ENCODE measurements around the gene ANKS1A. TPM values are rescaled to one million over a fixed set of nuclear protein-coding genes. Genes with fewer than 3 reads are reported as not detected.
A peak's percentile ranks its signal among the peaks of the same experiment; 100 is the strongest.

Gene ANKS1A
- polyA plus RNA-seq, 1 of the 3 experiments (the other 2 are of a cell fraction) = 7.6 TPM

DNA sequence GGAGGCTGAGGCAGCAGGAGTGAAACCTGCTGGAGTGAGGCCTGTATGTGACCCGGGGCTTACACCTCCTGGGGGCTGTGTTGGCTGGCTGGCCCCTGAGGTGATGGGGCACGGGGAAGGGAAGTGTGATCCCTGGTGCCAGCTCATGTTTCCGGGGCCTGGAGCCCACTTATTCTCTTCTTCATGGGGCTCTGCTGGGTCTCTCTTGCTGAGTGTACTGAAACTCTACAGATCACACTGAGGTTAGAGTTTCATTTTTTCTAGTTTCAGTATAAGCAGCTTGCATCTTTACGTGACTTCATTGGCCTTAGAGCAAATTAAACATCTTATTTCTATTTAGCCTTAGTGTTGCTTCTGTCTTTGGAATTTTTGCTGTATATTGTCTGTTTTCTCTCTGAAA lies 96.2 kb downstream of the ANKS1A start (continued):
- TF ChIP-seq SMC3 (IDR thresholded peaks at IDR 0.05; ENCODE audit: low read depth, low read length) (no peak), FOXM1 (IDR thresholded peaks at IDR 0.05; ENCODE audit: low read depth) (no peak), MEF2A (IDR thresholded peaks at IDR 0.05; ENCODE audit: borderline replicate concordance, low read depth) (no peak), GATA2 (CRISPR knock-in tag; IDR thresholded peaks at IDR 0.05) (no peak), GABPA (IDR thresholded peaks at IDR 0.05; ENCODE audit: low read depth) (no peak), FOSL2 (IDR thresholded peaks at IDR 0.05; ENCODE audit: borderline replicate concordance, low read depth) (no peak), RXRA (IDR thresholded peaks at IDR 0.05; ENCODE audit: borderline replicate concordance, low read depth) (no peak)
- TF ChIP-seq, protein P1, sequence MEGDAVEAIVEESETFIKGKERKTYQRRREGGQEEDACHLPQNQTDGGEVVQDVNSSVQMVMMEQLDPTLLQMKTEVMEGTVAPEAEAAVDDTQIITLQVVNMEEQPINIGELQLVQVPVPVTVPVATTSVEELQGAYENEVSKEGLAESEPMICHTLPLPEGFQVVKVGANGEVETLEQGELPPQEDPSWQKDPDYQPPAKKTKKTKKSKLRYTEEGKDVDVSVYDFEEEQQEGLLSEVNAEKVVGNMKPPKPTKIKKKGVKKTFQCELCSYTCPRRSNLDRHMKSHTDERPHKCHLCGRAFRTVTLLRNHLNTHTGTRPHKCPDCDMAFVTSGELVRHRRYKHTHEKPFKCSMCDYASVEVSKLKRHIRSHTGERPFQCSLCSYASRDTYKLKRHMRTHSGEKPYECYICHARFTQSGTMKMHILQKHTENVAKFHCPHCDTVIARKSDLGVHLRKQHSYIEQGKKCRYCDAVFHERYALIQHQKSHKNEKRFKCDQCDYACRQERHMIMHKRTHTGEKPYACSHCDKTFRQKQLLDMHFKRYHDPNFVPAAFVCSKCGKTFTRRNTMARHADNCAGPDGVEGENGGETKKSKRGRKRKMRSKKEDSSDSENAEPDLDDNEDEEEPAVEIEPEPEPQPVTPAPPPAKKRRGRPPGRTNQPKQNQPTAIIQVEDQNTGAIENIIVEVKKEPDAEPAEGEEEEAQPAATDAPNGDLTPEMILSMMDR (IDR thresholded peaks at IDR 0.05) = no peak

DNA sequence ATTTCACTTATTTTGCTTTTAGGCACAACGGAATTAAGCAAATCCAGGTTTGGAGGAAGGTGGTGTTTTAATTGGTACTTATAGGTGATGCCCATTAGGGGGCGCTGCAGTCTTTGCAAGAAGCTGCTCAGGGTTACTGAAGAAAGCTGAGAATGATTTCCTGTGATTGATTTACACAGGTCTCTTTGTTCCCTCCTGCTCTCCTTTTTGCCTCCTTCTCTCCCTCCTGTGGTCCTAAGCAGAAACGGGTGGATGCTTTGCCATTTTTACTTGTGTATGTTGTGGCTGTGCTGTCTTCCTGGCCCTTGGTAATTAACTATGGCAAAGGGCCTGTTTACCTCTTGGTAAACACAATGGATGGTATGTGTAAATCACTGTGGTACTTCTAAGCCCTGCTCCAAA lies 97.8 kb downstream of the ANKS1A start:
- TF ChIP-seq, protein P2, sequence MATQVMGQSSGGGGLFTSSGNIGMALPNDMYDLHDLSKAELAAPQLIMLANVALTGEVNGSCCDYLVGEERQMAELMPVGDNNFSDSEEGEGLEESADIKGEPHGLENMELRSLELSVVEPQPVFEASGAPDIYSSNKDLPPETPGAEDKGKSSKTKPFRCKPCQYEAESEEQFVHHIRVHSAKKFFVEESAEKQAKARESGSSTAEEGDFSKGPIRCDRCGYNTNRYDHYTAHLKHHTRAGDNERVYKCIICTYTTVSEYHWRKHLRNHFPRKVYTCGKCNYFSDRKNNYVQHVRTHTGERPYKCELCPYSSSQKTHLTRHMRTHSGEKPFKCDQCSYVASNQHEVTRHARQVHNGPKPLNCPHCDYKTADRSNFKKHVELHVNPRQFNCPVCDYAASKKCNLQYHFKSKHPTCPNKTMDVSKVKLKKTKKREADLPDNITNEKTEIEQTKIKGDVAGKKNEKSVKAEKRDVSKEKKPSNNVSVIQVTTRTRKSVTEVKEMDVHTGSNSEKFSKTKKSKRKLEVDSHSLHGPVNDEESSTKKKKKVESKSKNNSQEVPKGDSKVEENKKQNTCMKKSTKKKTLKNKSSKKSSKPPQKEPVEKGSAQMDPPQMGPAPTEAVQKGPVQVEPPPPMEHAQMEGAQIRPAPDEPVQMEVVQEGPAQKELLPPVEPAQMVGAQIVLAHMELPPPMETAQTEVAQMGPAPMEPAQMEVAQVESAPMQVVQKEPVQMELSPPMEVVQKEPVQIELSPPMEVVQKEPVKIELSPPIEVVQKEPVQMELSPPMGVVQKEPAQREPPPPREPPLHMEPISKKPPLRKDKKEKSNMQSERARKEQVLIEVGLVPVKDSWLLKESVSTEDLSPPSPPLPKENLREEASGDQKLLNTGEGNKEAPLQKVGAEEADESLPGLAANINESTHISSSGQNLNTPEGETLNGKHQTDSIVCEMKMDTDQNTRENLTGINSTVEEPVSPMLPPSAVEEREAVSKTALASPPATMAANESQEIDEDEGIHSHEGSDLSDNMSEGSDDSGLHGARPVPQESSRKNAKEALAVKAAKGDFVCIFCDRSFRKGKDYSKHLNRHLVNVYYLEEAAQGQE (IDR thresholded peaks at IDR 0.05; ENCODE audit: low read depth, low read length) = no peak
- TF ChIP-seq MXI1 (IDR thresholded peaks at IDR 0.05; ENCODE audit: low read depth, low read length) = no peak
- TF ChIP-seq SMC3 (IDR thresholded peaks at IDR 0.05; ENCODE audit: low read depth, low read length) = peak; percentile 79
- TF ChIP-seq, protein P1 (IDR thresholded peaks at IDR 0.05) = peak; percentile 88
- no peak for TF ChIP-seq FOXJ3 (CRISPR knock-in tag; IDR thresholded peaks at IDR 0.05)
- TF ChIP-seq RAD21 (IDR thresholded peaks at IDR 0.05; ENCODE audit: low read length) = peak; percentile 87
- Histone ChIP-seq H2AFZ (ENCODE audit: low read depth) (no peak overlapping the region), H3K4me1 (ENCODE audit: control insufficient read depth in 1 of 2, insufficient read depth in 2 of 2, low read depth in 1 of 2, low read length in 1 of 2) (peaks cover 0 to 4% of the 10 kb centered on the region in 2 experiments; a peak in 2 of 4 replicates), H3K79me2 (ENCODE audit: insufficient read depth) (no peaks in the 10 kb centered on the region), H3K9me3 (no peaks in the 10 kb centered on the region), H3K27me3 (ENCODE audit: insufficient read depth) (no peaks in the 10 kb centered on the region), H3K36me3 (replicated peaks in 1 of 2; ENCODE audit: control insufficient read depth in 1 of 2, insufficient read depth in 2 of 2, low read length in 1 of 2) (peaks cover 19 to 63% of the 10 kb centered on the region in 2 experiments), H3K27ac (ENCODE audit: low read depth in 2 of 2, low read length in 1 of 2) (no peak overlapping the region), H3K4me3 (ENCODE audit: low read depth in 2 of 2, low read length in 1 of 2) (peak overlapping the region in 1 of 2 experiments; percentile 45; a peak in 1 of 4 replicates), H3K9me2 (no peaks in the 10 kb centered on the region), H4K20me1 (ENCODE audit: insufficient read depth) (no peaks in the 10 kb centered on the region), H3K9ac (no peak overlapping the region), H3F3A (replicated peaks; ENCODE audit: insufficient read depth) (peaks cover 3% of the 10 kb centered on the region), H3K4me2 (no peak overlapping the region)
- peak; percentile 66 for DNase-seq
- WGBS (ENCODE audit: low lambda C conversion rate) = 22% methylated on average over 3 of the region's 3 CpGs
- POLR2A ChIA-PET = no interaction called here
- CTCF ChIA-PET = interaction anchor here (0.6 to 7.6 kb wide), 67 partner anchors 9 to 915 kb away, joined by 3 to 108 read pairs (median 4); partner anchors contain the start of gene TCP11
